ENCODE results near the gene LAMA5.

Gene LAMA5

GRCh38 chr20:62408055-62408454, 40.9 kb upstream of the LAMA5 start:
- Histone ChIP-seq H3K9me3 (ENCODE audit: control insufficient read depth, insufficient read depth, low read length) (no peaks in the 10 kb centered on the region), H3K27me3 (ENCODE audit: control insufficient read depth, insufficient read depth, low read length) (no peaks in the 10 kb centered on the region), H3K4me1 (ENCODE audit: control insufficient read depth, insufficient read depth, low read length) (no peaks in the 10 kb centered on the region), H3K36me3 (ENCODE audit: control insufficient read depth, insufficient read depth, low read length) (no peaks in the 10 kb centered on the region), H3K4me3 (ENCODE audit: low read depth, low read length) (no peak overlapping the region), H3K9ac (ENCODE audit: low read depth, low read length) (no peak overlapping the region)

GRCh38 chr20:62407221-62407992, 40.3 kb upstream of the LAMA5 start, which contains the start of gene CABLES2:
CABLES2 (minus strand) TSS chr20:62407285; CDS start chr20:62407276, 9 bp downstream.
- Histone ChIP-seq H3K36me3 (ENCODE audit: control insufficient read depth, insufficient read depth, low read length) (no peaks in the 10 kb centered on the region), H3K4me1 (ENCODE audit: control insufficient read depth, insufficient read depth, low read length) (no peaks in the 10 kb centered on the region), H3K27me3 (ENCODE audit: control insufficient read depth, insufficient read depth, low read length) (no peaks in the 10 kb centered on the region), H3K9me3 (ENCODE audit: control insufficient read depth, insufficient read depth, low read length) (no peaks in the 10 kb centered on the region), H3K4me3 (ENCODE audit: low read depth, low read length) (peak within 1 kb of the TSS; percentile 59), H3K9ac (ENCODE audit: low read depth, low read length) (peak within 1 kb of the TSS; percentile 60)

- no peaks in the 10 kb centered on the region for H3K36me3 ChIP-seq (ENCODE audit: control insufficient read depth, insufficient read depth, low read length)
- H3K4me1 ChIP-seq (ENCODE audit: control insufficient read depth, insufficient read depth, low read length) = no peaks in the 10 kb centered on the region
- no peaks in the 10 kb centered on the region for H3K9me3 ChIP-seq (ENCODE audit: control insufficient read depth, insufficient read depth, low read length)
- no peaks in the 10 kb centered on the region for H3K27me3 ChIP-seq (ENCODE audit: control insufficient read depth, insufficient read depth, low read length)
- H3K9ac ChIP-seq (ENCODE audit: low read depth, low read length) = peak overlapping the region; percentile 60
- peak overlapping the region; percentile 59 for H3K4me3 ChIP-seq (ENCODE audit: low read depth, low read length)
These were observed 39.6 kb upstream of the LAMA5 start for GRCh38 chr20:62406635-62407176.

- no peaks in the 10 kb centered on the region for H3K36me3 ChIP-seq (ENCODE audit: control insufficient read depth, insufficient read depth, low read length)
- H3K9me3 ChIP-seq (ENCODE audit: control insufficient read depth, insufficient read depth, low read length) = no peaks in the 10 kb centered on the region
These were observed 38.9 kb upstream of the LAMA5 start for GRCh38 chr20:62405981-62406513.

DNA sequence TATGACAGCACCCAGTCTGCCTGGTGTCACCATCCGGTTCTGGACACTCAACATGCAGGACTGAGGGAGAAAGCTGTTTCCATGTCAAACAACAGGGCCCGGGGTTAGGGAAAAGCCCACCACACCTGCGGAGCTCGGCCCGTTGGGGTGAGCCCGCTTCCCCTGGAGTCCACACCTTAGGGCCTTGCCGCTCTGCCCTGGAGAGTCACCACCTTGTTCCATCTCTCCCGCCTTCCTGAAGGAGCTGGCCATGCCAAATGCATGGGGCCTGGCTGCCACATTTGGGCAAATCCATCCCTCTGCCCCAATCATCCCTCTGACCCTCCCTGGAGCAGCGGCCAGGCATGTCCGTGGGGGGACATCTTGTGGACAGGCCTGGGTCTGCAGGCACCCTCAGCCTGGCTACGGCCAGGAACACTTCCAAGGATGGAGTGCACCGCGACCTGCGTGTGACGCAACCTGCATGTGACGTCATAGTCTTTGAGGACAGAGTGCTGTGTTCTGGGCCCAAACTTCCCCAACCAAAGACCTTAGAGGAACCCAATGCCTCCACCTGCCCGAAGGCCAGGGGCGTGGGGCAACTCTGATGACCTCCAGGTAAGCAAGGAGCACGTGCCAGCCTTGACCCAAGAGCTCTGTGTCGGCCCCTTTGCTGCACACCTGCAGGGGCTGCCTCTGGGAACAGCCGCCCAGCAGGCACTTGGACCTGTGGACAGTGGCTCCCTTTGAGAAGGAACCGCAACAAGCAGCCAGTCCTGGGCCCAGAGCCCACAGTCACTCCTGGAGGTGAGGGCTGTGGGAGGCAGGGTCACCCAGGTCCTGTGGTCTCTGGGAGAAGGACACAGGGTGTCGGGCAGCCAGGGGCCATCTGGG, 38.2 kb upstream of the LAMA5 start:
- Histone ChIP-seq H3K36me3 (ENCODE audit: control insufficient read depth, insufficient read depth, low read length) (no peaks in the 10 kb centered on the region), H3K9me3 (ENCODE audit: control insufficient read depth, insufficient read depth, low read length) (no peaks in the 10 kb centered on the region), H3K4me3 (ENCODE audit: low read depth, low read length) (peak overlapping the region; percentile 59), H3K4me1 (ENCODE audit: control insufficient read depth, insufficient read depth, low read length) (no peaks in the 10 kb centered on the region), H3K9ac (ENCODE audit: low read depth, low read length) (no peak overlapping the region), H3K27me3 (ENCODE audit: control insufficient read depth, insufficient read depth, low read length) (no peaks in the 10 kb centered on the region)

More at GRCh38 chr20:62405981-62406513, 38.9 kb upstream of the LAMA5 start:
- Histone ChIP-seq H3K4me3 (ENCODE audit: low read depth, low read length) (peak overlapping the region; percentile 59), H3K4me1 (ENCODE audit: control insufficient read depth, insufficient read depth, low read length) (no peaks in the 10 kb centered on the region), H3K27me3 (ENCODE audit: control insufficient read depth, insufficient read depth, low read length) (no peaks in the 10 kb centered on the region), H3K9ac (ENCODE audit: low read depth, low read length) (no peak overlapping the region)

GRCh38 chr20:62404761-62405107, 37.6 kb upstream of the LAMA5 start:
- no peaks in the 10 kb centered on the region for H3K27me3 ChIP-seq (ENCODE audit: control insufficient read depth, insufficient read depth, low read length)
- no peak overlapping the region for H3K4me3 ChIP-seq (ENCODE audit: low read depth, low read length)
- H3K4me1 ChIP-seq (ENCODE audit: control insufficient read depth, insufficient read depth, low read length) = no peaks in the 10 kb centered on the region
- H3K9ac ChIP-seq (ENCODE audit: low read depth, low read length) = no peak overlapping the region
- H3K36me3 ChIP-seq (ENCODE audit: control insufficient read depth, insufficient read depth, low read length) = no peaks in the 10 kb centered on the region
- no peaks in the 10 kb centered on the region for H3K9me3 ChIP-seq (ENCODE audit: control insufficient read depth, insufficient read depth, low read length)

GRCh38 chr20:62404112-62404665, 37.1 kb upstream of the LAMA5 start:
- no peaks in the 10 kb centered on the region for H3K27me3 ChIP-seq (ENCODE audit: control insufficient read depth, insufficient read depth, low read length)
- H3K9ac ChIP-seq (ENCODE audit: low read depth, low read length) = no peak overlapping the region
- H3K4me3 ChIP-seq (ENCODE audit: low read depth, low read length) = no peak overlapping the region
- H3K36me3 ChIP-seq (ENCODE audit: control insufficient read depth, insufficient read depth, low read length) = no peaks in the 10 kb centered on the region
- H3K9me3 ChIP-seq (ENCODE audit: control insufficient read depth, insufficient read depth, low read length) = no peaks in the 10 kb centered on the region
- H3K4me1 ChIP-seq (ENCODE audit: control insufficient read depth, insufficient read depth, low read length) = no peaks in the 10 kb centered on the region

- no peaks in the 10 kb centered on the region for H3K36me3 ChIP-seq (ENCODE audit: control insufficient read depth, insufficient read depth, low read length)
- no peaks in the 10 kb centered on the region for H3K27me3 ChIP-seq (ENCODE audit: control insufficient read depth, insufficient read depth, low read length)
- no peak overlapping the region for H3K9ac ChIP-seq (ENCODE audit: low read depth, low read length)
- no peaks in the 10 kb centered on the region for H3K4me1 ChIP-seq (ENCODE audit: control insufficient read depth, insufficient read depth, low read length)
- H3K9me3 ChIP-seq (ENCODE audit: control insufficient read depth, insufficient read depth, low read length) = no peaks in the 10 kb centered on the region
- H3K4me3 ChIP-seq (ENCODE audit: low read depth, low read length) = no peak overlapping the region
These were observed 36.2 kb upstream of the LAMA5 start for GRCh38 chr20:62403331-62403730.

- Histone ChIP-seq H3K27me3 (ENCODE audit: control insufficient read depth, insufficient read depth, low read length) (no peaks in the 10 kb centered on the region), H3K4me1 (ENCODE audit: control insufficient read depth, insufficient read depth, low read length) (no peaks in the 10 kb centered on the region), H3K9ac (ENCODE audit: low read depth, low read length) (no peak overlapping the region), H3K4me3 (ENCODE audit: low read depth, low read length) (no peak overlapping the region), H3K9me3 (ENCODE audit: control insufficient read depth, insufficient read depth, low read length) (no peaks in the 10 kb centered on the region), H3K36me3 (ENCODE audit: control insufficient read depth, insufficient read depth, low read length) (no peaks in the 10 kb centered on the region)
These were observed 35.5 kb upstream of the LAMA5 start for GRCh38 chr20:62402456-62403150.

DNA sequence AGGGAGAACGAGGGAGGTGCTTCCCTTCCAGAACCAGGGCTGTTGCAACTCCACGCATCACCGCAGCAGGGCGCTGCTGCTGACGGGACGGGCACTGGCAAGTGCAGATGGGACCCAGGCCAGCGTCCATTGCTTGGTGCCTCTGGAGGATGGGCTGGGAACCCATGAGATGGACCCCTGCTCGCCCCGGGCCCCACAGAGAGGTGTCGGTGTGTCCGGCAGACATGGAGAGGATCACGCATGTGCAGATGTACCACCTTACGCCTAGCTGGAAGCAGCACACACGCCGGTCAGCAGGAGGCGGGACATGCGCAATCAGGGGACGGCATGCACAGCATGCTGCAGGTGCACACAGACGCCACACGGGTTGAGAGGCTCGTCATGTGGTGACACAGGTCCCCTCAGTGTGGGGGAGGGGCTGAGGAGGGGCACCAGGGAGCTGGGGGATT, 34.2 kb upstream of the LAMA5 start:
- no peaks in the 10 kb centered on the region for H3K27me3 ChIP-seq (ENCODE audit: control insufficient read depth, insufficient read depth, low read length)
- H3K4me3 ChIP-seq (ENCODE audit: low read depth, low read length) = no peak overlapping the region
- H3K9me3 ChIP-seq (ENCODE audit: control insufficient read depth, insufficient read depth, low read length) = no peaks in the 10 kb centered on the region
- no peaks in the 10 kb centered on the region for H3K36me3 ChIP-seq (ENCODE audit: control insufficient read depth, insufficient read depth, low read length)
- no peaks in the 10 kb centered on the region for H3K4me1 ChIP-seq (ENCODE audit: control insufficient read depth, insufficient read depth, low read length)
- H3K9ac ChIP-seq (ENCODE audit: low read depth, low read length) = no peak overlapping the region

DNA sequence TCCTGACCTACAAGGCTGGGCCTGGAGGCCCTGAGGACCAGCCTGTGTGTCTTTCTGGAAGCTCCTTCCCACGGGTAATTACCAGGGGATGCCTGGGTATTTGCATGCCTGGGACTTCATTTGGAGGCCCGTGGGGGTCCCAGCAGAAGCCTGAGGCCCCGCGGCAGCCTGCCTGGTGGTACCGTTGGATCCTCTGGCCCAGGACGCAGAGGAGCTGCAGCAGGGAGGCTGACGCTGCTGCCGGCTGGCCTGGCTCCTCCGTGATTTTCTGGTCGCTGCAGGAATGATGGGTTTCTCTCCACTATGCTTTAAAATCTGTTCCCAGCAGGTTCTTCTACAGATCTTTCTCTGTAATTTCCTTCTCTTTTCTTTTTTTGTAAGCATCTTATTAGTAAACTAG, 33.4 kb upstream of the LAMA5 start:
- H3K36me3 ChIP-seq (ENCODE audit: control insufficient read depth, insufficient read depth, low read length) = no peaks in the 10 kb centered on the region
- H3K4me1 ChIP-seq (ENCODE audit: control insufficient read depth, insufficient read depth, low read length) = no peaks in the 10 kb centered on the region
- no peaks in the 10 kb centered on the region for H3K9me3 ChIP-seq (ENCODE audit: control insufficient read depth, insufficient read depth, low read length)
- no peak overlapping the region for H3K4me3 ChIP-seq (ENCODE audit: low read depth, low read length)
- H3K27me3 ChIP-seq (ENCODE audit: control insufficient read depth, insufficient read depth, low read length) = no peaks in the 10 kb centered on the region
- no peak overlapping the region for H3K9ac ChIP-seq (ENCODE audit: low read depth, low read length)
